Endothelial cell of hepatic sinusoid (primary cell): ENCODE data around the gene OPRL1.

Source experiments
- in situ Hi-C: cut with HindIII; loops from 2 replicates; pipeline ENCODE4 v1.10.0; 2017; ENCODE audit warnings: low sequenced_read_pairs

OPRL1 gene

DNA sequence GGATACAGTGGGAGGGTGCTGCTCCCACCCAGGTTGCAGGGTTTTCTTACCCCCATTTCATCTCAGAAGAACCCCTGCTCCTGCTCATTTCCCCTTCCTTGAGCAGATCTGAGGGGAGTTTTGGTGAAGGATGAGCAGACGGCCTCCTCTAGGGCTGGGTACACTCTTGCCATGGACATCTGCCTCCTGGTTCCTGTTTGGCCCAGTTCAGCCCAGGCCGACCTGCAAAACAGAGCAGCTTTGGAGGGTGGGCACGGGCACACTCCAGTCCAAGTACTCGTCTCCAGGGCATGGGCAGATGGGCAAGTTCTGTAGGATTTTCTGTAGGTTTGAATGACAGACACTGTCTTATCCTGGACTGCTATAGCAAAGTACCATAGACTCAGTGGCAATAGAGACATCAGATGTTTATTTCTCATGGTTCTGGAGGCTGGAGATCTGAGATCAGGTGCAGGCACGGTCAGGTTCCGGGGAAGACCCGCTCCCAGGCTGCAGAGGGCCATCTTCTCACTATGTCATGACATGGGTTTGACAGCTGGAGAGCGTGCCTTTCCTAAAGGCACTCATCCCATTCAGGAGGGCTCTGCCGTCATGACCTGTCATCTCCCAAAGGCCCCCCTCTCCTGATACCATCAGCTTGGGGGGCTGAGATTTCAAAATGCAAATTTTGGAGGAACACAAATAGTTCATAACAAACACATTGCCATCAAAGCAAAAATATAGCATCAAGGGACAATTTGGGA is 21.2 kb downstream of the OPRL1 start:
- in situ Hi-C loops, result no loop called here

DNA sequence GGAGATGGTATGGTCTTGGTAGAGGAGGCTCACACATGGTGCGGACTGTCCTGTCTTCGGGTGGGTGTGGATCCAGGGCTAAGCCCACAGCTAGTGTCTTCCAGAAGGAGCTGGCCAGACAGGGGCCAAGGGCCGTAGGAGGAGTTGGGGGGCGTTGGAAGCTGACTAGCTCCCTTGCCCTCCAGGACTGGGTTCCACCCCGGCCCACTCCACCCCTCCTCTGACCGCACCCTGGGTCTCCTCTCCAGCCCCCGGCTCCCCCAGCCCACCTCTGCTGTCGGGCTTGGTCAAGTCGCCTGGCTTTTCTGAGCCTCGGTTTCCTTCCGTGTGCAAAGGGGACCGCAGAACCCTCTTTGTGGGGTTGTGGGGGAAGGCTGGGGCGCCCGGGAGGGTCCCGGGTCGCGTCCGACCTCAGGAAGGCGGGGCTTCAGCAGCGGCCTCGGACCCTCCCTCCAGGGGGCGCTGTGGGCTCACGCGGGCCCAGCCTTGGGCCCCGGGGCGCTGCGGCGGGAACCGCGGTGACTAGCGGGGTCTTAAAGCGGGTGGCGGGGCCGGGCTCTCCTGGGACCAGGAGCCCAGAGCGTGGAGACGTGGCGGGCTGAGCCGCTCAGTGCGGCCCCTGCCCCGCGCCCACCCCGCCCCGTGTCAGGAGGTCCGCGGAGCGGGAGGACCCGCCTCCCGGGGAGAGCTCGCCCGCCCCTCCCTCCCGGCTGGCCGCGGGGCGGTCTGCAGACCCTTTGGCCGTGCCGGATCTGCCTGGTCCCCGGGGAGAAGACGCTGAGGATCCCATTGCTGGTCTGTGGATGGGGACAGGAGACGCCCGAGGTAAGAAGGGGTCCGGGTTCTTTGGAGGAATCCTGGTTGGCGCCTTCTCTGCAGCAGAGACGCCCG is 22.1 kb downstream of the OPRL1 start:
- in situ Hi-C loops, result no loop called here

DNA sequence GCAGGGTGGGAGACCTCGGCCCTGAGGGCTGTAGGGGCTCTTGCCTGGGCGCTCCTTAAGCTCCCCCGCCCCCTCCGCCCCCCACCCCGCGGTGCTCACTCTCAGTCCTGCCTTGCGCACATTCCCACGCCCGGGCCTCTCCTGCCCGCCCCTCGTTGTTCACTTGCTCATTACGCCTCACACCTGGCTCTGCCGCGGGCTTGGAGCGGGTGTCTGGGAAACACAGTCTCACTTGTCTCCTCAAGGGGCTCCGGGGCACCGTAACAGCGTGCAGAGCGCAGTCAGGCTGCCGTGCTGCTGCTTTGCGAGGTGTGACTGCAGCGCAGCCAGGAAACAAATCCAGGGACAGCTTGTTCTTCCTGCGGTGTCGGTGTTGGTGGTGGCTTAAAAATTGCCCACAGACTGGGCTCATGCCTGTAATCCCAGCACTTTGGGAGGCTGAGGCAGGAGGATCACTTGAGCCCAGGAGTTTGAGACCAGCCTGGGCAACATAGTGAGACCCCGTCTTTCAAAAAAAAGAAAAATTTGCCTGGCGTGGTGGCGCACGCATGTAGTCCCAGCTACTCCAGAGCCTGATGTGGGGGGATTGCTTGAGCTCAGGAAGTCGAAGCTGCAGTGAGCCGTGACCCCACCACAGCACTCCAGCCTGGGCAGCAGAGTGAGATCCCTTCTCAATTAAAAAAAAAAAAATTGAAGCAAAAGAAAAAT is 22.9 kb downstream of the OPRL1 start:
- in situ Hi-C loops, result no loop called here

DNA sequence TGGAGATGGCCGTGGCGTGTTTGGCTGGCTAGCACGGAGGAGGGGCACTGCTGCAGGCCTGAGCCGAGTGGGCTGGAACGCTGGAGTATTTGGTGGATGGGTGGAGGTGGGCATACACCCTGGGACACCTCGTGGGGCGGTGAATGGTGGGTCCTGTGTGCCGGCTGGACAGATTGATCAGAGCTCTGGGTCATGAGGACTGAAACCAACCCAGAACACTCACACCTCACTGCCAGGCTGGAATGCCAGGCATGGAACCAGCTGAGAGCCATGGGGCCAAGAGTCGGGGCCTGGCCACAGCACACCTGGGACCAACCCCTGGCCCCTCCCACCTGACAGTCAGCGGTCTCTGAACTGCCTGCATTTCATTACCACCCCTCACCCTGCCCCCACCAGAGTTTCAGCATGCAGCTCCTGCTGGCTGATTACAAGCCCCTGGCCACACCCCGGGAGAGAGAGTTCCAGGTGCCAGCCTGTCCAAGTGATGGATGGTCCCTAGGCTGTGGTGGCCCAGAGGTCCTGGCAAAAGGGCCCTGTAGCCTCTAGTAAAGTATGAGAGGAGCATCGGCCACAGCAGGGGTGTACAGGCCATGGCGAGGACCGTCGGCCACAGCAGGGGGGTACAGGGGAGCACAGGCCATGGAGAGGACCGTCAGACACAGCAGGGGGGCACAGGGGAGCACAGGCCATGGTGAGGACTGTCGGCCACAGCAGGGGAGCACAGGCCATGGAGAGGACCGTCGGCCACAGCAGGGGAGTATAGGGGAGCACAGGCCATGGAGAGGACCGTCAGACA is 24.2 kb downstream of the OPRL1 start:
- in situ Hi-C loops, result no loop called here

DNA sequence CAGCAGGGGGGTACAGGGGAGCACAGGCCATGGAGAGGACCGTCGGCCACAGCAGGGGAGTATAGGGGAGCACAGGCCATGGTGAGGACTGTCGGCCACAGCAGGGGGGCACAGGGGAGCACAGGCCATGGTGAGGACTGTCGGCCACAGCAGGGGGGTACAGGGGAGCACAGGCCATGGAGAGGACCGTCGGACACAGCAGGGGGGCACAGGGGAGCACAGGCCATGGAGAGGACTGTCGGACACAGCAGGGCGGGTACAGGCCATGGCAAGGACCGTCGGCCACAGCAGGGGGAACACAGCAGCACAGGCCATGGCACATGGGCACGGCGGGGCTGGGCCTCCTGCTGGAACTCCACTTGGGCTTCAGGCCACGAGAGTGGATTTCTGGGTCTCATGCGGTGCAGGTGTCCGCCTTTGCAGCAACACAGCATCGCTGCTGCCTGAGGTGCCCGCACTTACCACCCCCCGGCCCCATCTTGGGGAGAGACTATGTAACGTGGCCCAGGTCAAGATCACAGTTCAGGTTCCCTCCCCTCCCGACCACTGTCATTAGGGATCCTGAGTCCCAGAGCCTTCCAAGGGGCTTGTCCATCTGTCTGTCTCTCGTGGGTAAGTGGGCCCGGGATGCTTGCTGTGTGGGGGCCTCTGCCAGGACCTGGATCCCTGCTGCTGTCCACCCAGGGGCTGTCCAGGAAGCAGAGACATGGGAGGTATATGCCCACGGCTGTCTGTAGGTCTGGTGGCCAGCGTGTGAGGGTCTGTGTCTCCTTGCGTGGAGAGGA is 25.0 kb downstream of the OPRL1 start:
- in situ Hi-C loops, result no loop called here

DNA sequence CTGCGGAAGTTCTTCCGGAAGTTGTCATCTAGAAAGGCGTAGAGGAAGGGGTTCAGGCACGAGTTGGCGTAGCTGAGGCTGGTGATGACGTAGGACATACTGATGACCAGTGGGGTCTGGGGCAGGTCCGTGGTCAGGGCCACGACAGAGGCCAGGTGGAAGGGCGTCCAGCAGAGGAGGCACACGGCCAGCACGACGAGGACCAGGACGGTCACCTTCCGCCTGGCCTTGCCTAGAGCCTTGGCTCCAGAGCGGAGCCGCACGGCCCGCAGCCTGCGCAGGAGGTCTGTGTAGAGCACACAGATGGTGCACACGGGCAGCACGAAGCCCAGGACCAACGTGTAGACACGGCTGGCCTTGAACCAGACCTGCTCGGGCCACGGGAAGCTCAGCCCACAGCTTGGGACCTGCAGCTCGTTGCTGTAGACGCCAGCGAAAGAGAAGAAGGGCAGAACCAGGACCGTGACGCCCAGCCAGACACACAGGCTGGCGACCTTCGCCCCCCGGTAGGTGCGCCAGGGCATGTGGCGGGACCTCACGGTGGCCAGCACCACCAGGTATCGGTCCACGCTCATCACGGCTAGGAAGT is 26.1 kb downstream of the OPRL1 start:
- in situ Hi-C loops, result no loop called here

DNA sequence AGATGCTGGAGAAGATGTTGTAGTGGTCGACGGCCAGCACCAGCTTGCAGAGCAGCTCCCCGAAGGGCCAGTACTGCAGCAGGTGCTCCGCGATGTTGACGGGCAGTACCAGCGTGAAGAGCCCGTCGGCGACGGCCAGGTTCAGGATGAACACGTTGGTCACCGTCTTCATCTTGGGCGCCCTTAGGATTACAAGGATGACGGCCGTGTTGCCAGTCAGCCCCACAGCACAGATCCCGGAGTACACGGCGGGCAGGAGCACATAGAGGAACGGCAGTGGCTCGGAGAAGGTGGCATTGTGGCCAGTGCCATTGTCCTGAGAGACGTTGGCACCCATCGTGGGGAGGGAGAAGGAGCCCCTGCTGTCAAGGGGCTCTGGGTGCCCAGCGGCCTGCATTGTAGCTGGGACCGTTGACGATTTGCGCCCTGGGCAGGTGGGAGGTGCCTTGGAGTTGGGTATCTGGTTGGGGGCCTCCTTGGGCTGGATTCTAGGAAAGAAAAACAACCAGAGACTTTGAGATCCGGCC is 26.6 kb downstream of the OPRL1 start:
- in situ Hi-C loops, result no loop called here

DNA sequence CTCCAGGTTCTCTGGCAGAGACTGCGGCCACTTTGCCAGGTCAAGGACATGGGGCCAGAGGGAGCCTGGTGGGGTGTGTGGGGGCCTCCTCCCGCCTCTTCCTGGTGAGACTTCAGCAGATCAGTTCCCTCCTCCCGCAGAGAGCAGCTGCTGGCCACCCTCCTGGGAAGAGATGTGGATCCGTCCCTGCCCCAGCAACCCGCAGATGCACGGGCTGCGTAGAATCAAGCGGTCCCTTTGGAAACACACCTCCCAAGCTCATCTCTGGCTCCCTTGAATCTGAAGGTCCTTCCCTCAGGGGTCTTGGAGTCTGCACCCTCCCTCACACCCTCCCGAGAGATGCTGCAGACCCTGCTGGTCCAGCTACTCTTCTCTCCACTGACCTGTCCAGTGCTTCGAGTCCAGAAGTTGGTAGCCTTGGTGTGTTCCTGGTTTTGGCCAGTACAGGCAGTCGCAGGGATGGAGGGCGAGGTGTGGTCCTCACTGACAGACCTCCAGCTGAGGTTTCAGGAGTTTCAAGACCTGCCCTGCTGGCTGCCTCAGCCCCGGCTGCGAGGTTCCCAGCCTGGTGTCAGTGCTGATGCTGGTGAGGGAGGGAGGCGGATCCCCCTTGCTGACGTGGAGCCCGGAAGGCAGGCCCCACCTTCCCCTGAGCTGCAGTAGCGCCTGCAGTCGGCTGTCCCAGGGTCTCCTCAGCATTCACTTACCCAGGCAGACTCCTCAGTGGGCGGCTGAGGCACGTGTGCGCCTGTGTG is 27.3 kb downstream of the OPRL1 start, which contains the start of gene NPBWR2:
Gene NPBWR2, minus strand, starts transcription at position 585 of the 755 bp plus-strand sequence. CDS start 734 bp downstream, outside the sequence.
- in situ Hi-C loops, result no loop called here

DNA sequence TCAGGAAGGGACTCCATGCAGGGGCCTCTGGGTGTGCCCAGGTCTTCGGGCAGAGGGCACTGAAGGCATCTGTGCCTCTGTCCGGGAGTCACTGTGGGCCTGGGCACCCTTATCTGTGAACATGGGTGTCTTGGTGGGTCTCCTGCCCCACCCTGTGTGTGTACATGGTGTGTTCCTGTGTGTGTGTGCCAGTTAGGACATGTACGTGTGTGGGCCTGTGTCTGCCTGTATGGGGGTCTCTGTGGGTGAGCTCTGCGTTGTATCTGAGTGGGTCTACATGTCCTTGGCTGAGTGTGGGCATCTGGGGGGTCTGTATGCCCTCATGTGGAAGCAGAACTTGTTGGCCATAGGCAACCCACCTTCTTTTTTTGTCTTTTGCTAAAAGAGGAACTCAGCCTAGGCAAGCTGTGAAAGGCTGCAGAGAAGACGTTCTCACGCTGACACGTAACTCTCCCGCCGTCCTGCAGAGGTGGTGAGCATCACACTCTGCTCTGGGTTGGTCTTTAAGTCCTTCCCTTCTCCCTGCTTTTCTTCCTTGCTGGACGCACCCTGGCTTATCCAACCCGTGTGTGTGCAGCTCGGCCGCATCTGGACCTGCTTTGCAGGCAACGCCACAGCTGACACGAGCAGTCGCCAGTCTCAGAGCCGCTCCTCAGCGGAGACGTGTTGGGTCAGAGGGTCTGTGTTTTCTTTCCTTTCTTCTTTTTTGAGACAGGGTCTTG is 28.0 kb downstream of the OPRL1 start:
- in situ Hi-C loops, result no loop called here

DNA sequence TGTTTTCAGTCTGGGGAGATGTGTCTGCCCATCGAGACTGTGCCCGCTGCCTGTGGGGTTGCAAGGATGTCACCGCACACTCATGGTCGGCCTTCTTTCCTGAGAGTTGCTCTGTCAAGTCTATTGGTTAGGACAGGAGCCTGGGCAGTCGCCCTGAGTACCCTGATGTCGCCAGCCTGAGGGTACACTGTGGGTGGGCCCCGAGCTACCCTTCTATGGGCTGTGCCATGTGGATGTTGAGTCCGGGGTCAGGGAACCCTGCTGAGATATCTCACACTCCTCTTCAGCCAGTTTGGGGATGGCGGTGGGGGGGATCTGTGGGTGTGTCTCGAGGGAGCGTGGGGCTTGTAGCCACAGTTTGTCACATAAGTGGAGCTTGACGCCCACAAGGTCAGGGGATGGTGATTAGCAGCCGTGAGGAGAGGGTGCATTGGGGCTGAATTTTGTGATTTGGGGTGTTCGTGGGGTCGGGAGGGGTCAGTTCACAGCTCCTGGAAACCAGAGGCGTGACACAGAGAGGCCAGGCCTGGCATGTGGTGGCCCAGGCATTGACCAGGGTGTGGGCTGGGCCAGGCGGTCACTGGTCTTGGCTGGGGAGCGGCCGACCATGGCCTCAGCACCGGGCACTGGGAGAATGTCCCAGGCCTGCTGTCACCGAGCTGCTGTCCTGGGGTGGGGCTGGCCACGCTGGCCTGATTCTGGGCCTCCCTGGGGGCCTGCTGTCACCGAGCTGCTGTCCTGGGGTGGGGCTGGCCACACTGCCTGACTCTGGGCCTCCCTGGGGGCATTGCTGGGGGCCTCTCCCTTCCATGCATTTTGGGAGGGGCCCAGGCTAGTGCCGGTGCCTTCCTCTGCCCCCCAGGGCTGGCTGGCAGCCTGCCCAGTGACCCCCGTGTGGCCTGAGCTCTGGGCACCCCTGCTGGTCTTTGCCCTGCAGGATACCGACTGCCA is 29.1 kb downstream of the OPRL1 start:
- in situ Hi-C loops, result no loop called here

DNA sequence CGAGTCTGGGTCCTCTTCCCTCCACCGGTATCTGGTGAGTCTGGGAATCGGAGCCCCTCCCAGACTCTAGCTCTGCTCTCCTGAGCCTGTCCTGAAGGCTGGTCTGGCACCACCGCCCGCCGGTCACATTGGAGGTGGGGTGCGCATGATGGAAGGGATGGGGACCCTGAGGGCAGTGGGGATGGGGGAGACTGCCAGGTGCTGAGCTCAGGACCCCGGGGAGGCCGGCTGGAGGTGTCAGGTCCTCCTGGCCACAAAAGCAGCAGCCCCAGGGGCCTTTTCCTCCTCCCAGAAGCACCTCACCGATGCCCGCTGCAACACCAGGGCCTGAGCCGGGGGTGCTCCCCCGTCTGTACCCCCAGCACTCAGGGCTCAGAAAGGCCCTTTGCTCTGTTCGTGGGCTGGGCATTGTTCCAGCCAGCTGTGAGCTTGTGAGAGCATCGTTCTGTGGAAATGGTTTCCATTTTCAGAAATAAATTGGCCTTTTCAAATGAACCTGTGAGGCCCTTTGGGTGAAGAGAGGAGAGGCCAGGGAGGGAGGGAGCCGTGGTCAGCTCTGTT is 30.0 kb downstream of the OPRL1 start:
- in situ Hi-C loops, result loop anchor here (5.0 kb wide), 1 partner anchor 58 kb away; no protein-coding TSS in a partner anchor

DNA sequence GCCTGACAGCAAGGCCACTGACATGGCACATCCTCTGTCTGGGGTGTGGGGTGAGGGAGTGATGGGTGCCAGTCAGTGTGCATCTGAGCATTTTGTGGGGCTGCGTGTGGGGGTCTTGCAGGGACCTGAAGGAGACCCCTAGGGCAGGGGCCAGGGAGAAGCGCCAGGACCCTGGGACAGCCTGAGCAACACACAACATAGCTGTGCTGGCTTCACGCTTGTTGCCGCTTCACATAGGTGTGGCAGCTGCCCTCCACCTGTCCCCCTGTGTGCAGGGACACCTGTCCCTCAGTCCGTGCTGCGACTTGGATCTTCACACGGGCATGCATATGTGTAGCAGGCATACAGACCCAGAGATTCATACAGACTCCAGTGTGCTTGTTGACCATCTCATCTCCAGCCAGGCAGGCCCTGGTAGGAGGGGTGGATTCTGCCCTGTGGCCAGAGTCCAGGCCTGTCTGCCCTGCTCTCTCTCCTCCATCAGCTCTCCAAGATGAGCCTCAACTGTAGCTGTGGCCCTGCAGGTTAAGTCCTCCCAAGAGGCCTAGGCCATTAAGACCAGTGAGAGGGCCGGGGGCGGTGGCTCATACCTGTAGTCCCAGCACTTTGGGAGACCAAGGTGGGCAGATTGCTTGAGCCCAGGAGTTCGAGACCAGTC is 30.7 kb downstream of the OPRL1 start:
- in situ Hi-C loops, result loop anchor here (5.0 kb wide), 1 partner anchor 58 kb away; no protein-coding TSS in a partner anchor

DNA sequence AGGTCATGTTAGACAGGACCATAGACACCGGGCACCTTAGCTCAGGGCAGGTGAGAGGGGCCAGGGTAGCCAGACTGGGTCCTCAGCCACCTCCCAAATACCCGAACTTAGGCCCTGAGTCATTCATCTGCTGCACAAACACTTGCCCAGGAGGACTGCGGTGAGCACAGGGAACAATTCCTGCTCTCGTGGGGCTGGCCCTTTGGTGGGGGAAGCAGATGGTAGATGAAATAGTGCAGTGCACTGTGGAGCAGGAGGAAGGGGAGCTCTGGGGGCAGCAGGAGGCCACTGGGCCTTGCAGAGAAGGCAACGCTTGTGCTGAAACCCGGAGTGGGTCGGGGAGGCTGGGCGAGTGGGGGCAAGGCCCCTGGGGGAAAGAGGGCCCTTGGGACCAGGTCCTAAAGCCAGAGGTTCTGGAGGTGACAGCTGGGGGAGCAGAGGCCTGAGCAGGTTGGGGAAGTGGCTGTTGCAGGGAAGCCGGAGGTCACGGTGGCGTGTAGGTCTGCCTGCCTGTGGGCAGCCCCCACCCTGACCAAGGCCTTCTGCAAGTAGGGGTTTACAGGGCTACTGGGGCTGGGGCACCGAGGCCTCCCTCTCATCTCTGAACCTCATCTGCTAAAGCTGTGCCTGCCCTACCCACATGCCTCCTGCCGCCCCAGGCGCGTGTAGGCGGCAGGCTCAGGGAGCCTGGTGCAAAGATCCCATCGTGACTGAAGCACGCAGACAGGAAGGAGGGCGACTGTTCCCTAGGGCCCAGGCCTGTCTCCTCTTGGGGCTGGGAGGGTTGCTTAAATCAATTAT is 32.2 kb downstream of the OPRL1 start:
- in situ Hi-C loops, result loop anchor here (5.0 kb wide), 1 partner anchor 60 kb away; no protein-coding TSS in a partner anchor

DNA sequence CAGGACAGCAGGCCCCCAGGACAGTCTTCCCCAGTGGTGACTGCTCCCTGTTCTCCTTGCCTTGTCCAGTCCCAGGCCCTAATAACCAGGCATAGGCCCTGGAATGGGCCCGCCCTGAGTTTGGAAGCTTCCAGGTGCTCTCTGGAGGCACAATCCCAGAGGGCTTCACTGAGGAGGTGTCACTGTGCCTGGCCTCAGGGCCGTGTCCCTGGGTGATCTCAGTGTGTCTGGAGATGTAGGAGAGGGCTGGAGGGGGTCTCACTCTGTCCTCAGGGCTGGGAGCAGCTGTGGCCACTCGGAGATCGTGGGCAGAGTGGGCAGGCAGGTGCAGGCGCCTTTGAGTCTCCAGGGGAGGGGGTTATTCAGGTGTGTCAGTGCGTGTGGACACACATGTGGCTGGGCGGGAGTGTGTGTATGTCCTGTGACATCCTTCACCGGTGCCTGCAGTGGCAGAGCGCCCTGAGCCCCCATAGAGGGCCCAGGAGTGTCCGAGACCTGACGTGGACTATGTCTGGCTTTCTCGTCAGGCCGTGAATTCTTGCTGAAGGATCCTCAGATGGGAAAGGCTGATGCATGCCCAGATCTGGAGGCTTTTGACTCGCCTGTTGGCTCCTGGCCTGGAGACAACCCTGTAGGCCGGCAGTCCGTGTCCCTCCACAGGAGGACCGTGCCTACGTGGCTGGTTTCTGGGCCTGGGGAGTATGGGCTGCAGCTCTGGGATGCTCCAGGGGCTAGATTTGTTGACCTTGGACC is 33.0 kb downstream of the OPRL1 start:
- in situ Hi-C loops, result loop anchor here (5.0 kb wide), 1 partner anchor 61 kb away; no protein-coding TSS in a partner anchor
